ENCODE results near the gene LBX1. TPM values are rescaled to one million over a fixed set of nuclear protein-coding genes. Genes with fewer than 3 reads are reported as not detected.
"Not testable (repeated sequence)": the region's sequence is repeated elsewhere in the genome, so short reads cannot be mapped to it uniquely, and the experiment has no call there.

The LBX1 gene
- total RNA-seq, 4 donors from 2014 or later, result not detected

DNA sequence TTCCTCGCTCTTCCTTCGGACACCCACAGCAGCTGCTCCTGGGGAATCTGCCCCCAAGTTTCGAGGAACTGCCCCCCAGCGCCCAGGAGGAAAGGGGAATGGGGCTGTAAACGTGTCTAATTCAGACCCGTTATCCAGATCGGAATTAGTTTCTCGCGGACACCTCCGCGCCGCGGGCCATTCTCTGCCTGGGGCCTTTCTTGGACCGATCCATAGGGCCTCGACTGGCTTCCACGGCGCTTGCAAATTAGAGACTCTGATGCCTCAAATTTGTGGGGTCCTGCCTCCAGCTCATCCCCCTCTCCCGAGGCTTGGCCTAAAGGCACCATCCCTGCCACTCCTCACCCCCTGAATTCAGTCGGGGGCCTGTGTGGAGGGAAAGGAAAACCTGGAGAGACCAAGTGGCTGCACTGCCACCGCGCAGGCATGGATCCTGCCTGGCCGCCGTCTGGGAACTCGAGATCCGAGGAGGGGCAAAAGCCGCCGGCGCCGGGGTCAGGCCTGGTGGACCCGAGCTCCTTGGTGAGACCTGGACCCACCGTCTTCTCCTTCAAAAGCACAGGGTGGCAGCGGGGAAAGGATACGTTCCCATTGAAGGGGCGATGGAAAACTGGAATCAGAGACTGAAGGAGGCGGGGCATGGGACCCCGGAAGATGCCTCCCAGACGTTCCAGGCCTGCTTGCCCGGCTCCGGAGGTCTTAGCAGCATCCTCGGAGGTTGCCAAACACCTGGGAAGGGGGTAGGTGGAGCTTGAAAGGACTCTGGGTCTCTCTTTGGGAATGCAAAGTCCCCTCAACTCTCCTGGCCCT lies 13.7 kb downstream of the LBX1 start:
- TF ChIP-seq, protein P1, sequence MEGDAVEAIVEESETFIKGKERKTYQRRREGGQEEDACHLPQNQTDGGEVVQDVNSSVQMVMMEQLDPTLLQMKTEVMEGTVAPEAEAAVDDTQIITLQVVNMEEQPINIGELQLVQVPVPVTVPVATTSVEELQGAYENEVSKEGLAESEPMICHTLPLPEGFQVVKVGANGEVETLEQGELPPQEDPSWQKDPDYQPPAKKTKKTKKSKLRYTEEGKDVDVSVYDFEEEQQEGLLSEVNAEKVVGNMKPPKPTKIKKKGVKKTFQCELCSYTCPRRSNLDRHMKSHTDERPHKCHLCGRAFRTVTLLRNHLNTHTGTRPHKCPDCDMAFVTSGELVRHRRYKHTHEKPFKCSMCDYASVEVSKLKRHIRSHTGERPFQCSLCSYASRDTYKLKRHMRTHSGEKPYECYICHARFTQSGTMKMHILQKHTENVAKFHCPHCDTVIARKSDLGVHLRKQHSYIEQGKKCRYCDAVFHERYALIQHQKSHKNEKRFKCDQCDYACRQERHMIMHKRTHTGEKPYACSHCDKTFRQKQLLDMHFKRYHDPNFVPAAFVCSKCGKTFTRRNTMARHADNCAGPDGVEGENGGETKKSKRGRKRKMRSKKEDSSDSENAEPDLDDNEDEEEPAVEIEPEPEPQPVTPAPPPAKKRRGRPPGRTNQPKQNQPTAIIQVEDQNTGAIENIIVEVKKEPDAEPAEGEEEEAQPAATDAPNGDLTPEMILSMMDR (IDR thresholded peaks at IDR 0.05), result no peak
- ATAC-seq (ENCODE audit: low FRiP score), result no peak
- DNase-seq (ENCODE audit: low spot score), result no peak

DNA sequence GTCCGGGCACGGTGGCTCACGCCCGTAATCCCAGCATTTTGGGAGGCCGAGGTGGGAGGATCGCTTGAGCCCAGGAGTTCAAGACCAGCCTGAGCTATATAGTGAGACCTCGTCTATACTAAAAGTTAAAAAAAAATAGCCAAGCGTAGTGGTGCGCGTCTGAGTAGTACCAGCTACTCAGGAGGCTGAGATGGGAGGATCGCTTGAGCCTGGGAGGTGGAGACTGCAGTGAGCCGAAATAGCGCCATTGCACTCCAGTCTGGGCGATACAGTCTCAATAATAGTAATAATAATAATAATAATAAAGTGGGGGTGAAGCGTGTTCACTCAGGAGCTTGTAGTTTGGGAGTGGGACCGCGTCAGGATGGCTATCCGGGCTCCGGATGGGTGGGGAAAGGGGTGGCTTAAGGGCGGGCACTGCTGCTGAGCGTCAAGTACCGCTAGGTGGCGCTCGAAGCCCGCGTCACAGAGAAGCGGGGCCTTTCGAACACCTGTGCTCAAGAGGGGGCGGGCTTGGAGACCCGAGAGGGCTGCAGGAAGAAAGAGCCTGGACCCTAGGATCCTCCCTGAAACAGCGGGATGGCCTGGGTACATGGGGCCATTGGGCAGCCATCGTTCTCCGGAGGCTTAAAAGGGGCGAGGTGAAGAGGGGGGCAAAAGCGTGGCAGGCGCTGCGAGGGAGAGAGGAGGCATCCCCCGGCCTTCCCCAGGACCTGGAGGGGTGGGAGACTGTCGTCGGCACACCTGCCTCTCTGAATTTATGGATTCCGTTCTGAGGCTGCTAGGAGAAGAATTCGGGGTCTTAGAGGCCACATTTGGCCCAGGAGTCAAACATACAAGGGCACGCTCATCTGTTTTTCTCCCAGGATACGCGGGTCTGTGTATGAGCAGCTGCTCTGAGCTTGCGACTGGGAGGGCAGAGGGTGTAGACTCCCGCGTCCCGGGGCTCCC lies 14.5 kb downstream of the LBX1 start:
- TF ChIP-seq, protein P1 (IDR thresholded peaks at IDR 0.05), result peak in 1 of 3 donors; percentile 48
- DNase-seq (ENCODE audit: low spot score) (peak; percentile 51), ATAC-seq (ENCODE audit: low FRiP score) (no peak)

DNA sequence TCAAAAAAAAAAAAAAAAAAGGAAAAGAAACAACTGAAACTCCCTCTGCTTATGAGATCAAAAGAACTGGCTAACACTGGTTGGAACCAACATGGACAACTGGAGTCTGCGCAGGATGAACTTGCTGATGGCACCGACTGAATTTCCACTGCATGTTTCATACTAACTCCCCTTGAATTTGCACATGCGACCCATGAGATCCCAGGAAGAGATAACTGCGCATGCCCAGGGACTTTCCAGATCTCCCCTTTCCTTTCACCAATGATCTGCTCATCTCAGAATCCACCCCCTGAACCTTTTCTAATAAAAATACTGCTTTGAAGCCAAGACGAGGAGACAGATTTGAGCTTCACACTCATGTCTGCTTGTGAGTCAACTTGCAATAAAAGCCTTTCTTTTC lies 20.7 kb downstream of the LBX1 start:
- DNase-seq (ENCODE audit: low spot score) (no peak), ATAC-seq (ENCODE audit: low FRiP score) (no peak)
- TF ChIP-seq, protein P1 (IDR thresholded peaks at IDR 0.05), result no peak

DNA sequence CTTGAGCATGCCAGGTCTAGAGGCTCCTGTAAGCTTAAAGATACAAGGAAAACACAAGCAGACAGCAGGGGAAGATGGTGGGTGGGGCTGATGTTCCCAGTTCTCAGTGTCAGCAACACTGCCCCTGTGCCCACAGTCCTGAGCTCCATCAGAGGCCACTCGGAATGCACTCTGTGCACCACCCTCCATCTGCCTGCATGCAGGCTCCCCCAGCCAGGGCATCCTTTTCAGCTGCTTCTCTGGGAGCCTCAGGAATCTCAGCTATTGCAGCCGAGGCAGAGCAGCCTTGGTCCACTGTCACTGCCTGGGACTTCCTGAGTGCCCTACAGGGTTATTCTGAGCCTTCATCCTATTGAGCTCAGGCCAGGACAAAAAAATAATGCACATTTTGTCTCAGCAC lies 22.2 kb downstream of the LBX1 start:
- TF ChIP-seq, protein P1 (IDR thresholded peaks at IDR 0.05), result no peak
- ATAC-seq (ENCODE audit: low FRiP score), result no peak

DNA sequence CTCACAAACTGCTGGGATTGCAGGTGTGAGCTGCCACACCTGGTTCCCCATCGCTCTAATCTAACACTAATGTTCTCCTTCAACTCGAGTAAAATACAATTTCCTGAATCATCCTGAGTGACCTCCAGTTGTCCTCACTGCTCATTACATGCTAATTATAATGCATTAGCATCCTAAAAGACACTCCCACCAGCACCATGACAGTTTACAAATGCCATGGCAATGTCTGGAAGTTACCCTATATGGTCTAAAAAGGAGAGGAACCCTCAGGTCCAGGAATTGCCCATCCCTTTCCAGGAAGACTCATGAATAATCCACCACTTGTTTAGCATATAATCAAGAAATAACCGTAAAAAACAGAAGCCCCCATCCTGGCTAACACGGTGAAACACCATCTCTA lies 26.6 kb downstream of the LBX1 start:
- not testable (repeated sequence) for ATAC-seq (ENCODE audit: low FRiP score); DNase-seq (ENCODE audit: low spot score)

More for the DNA sequence above, 22.2 kb downstream of the LBX1 start:
- DNase-seq (ENCODE audit: low spot score), result no peak

DNA sequence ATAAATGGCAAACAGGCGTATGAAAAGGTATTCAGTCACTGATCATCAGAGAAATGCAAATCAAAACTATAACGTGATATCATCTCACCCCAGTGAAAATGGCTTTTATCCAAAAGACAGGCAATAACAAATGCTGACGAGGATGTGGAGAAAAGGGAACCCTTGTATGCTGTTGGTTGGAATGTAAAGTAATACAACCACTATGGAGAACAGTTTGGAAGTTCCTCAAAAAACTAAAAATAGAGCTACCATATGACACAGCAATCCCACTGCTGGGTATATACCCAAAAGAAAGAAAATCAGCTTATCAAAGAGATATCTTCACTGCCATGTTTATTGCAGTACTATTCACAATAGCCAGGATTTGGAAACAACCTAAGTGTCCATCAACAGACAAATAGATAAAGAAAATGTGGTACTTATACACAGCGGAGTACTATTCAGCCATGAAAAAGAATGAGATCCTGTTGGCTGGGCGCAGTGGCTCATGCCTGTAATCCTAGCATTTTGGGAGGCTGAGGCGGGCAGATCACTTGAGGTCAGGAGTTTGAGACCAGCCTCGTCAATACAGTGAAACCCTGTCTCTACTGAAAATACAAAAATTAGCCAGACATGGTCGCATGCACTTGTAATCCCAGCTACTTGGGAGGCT lies 30.8 kb downstream of the LBX1 start:
- DNase-seq (ENCODE audit: low spot score); ATAC-seq (ENCODE audit: low FRiP score): not testable (repeated sequence)

DNA sequence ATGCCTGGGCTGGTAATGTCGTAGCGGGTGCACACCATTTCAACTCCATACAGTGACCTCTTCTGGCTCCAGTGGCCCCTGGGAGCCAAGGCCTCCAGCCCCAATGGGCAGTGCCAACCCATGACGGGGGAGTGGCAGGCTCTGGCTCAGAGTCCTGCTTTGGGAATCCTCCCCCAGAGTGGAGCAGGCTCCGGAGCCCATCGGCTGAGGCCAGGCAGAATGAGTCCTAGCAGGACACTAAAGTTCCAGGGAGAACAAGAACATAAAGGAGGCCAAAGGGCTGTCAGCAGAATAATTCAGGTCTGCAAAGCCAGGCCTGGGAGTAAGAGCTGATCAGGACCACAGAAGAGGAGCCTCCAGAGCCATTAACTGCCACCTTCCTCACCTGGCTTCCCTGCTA lies 33.3 kb downstream of the LBX1 start:
- no peak for ATAC-seq (ENCODE audit: low FRiP score)
- no peak for DNase-seq (ENCODE audit: low spot score)
- TF ChIP-seq, protein P1 (IDR thresholded peaks at IDR 0.05), result no peak
